Kidney capillary endothelial cell (primary cell): Measurements from ENCODE around the gene BNIP2.
"Not testable (repeated sequence)": the region's sequence is repeated elsewhere in the genome, so short reads cannot be mapped to it uniquely, and the experiment has no call there.

Source experiments
- DNase-seq: peaks from one replicate; pipeline ENCODE4 v3.0.0-alpha.2; 2018; ENCODE audit warnings: low spot score

The BNIP2 gene

GRCh38 chr15:59687836-59688235 is 1.3 kb downstream of the BNIP2 start:
- peak; percentile 75 for DNase-seq

- no peak for DNase-seq
Observed at GRCh38 chr15:59686389-59686788, 2.7 kb downstream of the BNIP2 start.

- DNase-seq = peak; percentile 65
Observed at GRCh38 chr15:59685737-59686297, 3.3 kb downstream of the BNIP2 start.

GRCh38 chr15:59680870-59681269 is 8.2 kb downstream of the BNIP2 start:
- no peak for DNase-seq

GRCh38 chr15:59680346-59680745 is 8.8 kb downstream of the BNIP2 start:
- DNase-seq = no peak

GRCh38 chr15:59678620-59679019 is 10.5 kb downstream of the BNIP2 start:
- peak; percentile 76 for DNase-seq

GRCh38 chr15:59678172-59678571 is 10.9 kb downstream of the BNIP2 start:
- DNase-seq = no peak

GRCh38 chr15:59676565-59676964 is 12.6 kb downstream of the BNIP2 start:
- DNase-seq = no peak

GRCh38 chr15:59674361-59674877 is 14.7 kb downstream of the BNIP2 start:
- no peak for DNase-seq

- no peak for DNase-seq
Observed at GRCh38 chr15:59668556-59668955, 20.6 kb downstream of the BNIP2 start.

GRCh38 chr15:59662260-59662659 is 26.9 kb downstream of the BNIP2 start:
- DNase-seq = no peak

GRCh38 chr15:59659366-59659765 is 29.8 kb downstream of the BNIP2 start:
- DNase-seq = no peak

- no peak for DNase-seq
Observed at GRCh38 chr15:59657635-59658125, 31.4 kb downstream of the BNIP2 start.

- DNase-seq = peak; percentile 83
Observed at GRCh38 chr15:59656897-59657634, 32.1 kb downstream of the BNIP2 start, which contains the start of gene GTF2A2. GTF2A2 (minus strand) TSS chr15:59657515; CDS start chr15:59652277, 5,238 bp downstream.

- no peak for DNase-seq
Observed at GRCh38 chr15:59654046-59654445, 35.1 kb downstream of the BNIP2 start.

GRCh38 chr15:59649603-59650002 is 39.5 kb downstream of the BNIP2 start:
- no peak for DNase-seq

GRCh38 chr15:59647085-59647484 is 42.0 kb downstream of the BNIP2 start:
- DNase-seq = no peak

GRCh38 chr15:59646277-59646676 is 42.8 kb downstream of the BNIP2 start:
- no peak for DNase-seq

- DNase-seq = not testable (repeated sequence)
Observed at GRCh38 chr15:59645812-59646211, 43.3 kb downstream of the BNIP2 start.

- no peak for DNase-seq
Observed at GRCh38 chr15:59644756-59645155, 44.4 kb downstream of the BNIP2 start.

GRCh38 chr15:59642351-59642750 is 46.8 kb downstream of the BNIP2 start:
- no peak for DNase-seq

GRCh38 chr15:59637507-59637906 is 51.6 kb downstream of the BNIP2 start:
- DNase-seq = not testable (repeated sequence)

GRCh38 chr15:59636184-59636583 is 52.9 kb downstream of the BNIP2 start:
- DNase-seq = no peak
